Cardiac muscle cell (in vitro differentiated cells and primary cell): ENCODE results near the gene CENPVL3. TPM values are rescaled to one million over a fixed set of nuclear protein-coding genes. Genes with fewer than 3 reads are reported as not detected.

Experiments used
- DNase-seq, 2 donors: peaks; one replicate each; pipeline versions ENCODE4 v3.0.0 to v3.0.0-alpha.2; 2010 to 2017; ENCODE audit warnings: low read depth in 1 of 2, low spot score in 1 of 2
- H3K27ac ChIP-seq: fragments of 200-600 bp; sonication (generic); 2 replicates; pipeline ENCODE4 v1.5.1; 2016
- H3K27me3 ChIP-seq: fragments of 200-600 bp; sonication (generic); 2 replicates; pipeline ENCODE4 v1.6.0; 2016; ENCODE audit warnings: control low read depth
- H3K36me3 ChIP-seq: fragments of 200-600 bp; sonication (generic); 2 replicates; pipeline ENCODE4 v1.5.1; 2016; ENCODE audit warnings: control low read depth
- H3K4me1 ChIP-seq: fragments of 200-600 bp; sonication (generic); 2 replicates; pipeline ENCODE4 v1.8.1; 2017; ENCODE audit warnings: low read depth, mild to moderate bottlenecking, mixed run types
- H3K4me3 ChIP-seq: fragments of 200-600 bp; sonication (generic); 2 replicates; pipeline ENCODE4 v1.5.1; 2016; ENCODE audit warnings: mild to moderate bottlenecking
- H3K9me3 ChIP-seq: fragments of 200-600 bp; sonication (generic); 2 replicates; pipeline ENCODE4 v1.5.1; 2017; ENCODE audit warnings: low read depth, mild to moderate bottlenecking, control low read depth
- CTCF ChIP-seq: IDR thresholded peaks from 2 replicates; pipeline ENCODE4 v1.5.1; 2012; ENCODE audit warnings: low read depth, mild to moderate bottlenecking, low read length
- polyA plus RNA-seq: library from polyadenylated mRNA; unstranded; fragments of >200 nt; fragmentation: Nextera tagmentation; extraction: Ambion mirVana; gene quantifications from 2 replicates; pipeline ENCODE4 v1.2.1, GENCODE V29; 2016
- total RNA-seq: library from RNA; depleted of rRNA; stranded (reverse); fragments of >200 nt; gene quantifications from 2 replicates; pipeline ENCODE4 v1.2.3, GENCODE V29; 2016

The CENPVL3 gene
- total and polyA plus RNA-seq, 2 experiments from 2014 or later = 4.9 to 11.4 TPM

DNA sequence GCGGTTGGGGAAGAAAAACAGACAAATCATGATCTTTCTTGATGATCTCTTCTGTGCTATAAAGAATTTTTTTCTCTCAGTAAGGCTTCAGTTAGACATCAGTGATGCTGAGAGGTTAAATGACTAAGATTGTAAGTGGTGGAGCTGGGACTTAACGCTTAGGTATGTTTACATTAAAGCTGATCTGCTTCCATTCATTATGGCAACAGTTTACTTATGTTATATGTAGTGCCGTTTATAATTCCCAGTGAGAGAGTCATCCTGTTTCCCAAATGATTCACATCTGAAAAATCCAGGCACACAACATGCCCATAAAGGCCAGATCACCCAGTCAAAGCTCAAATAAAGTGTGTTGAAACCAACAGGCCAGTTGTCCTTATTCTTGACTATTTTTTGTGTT is 50.1 kb downstream of the CENPVL3 start:
- no peaks in the 10 kb centered on the region for H3K27me3 ChIP-seq
- H3K9me3 ChIP-seq = no peaks in the 10 kb centered on the region
- peak in 1 of 2 donors; percentile 0 for DNase-seq
- no peak overlapping the region for H3K27ac ChIP-seq
- no peaks in the 10 kb centered on the region for H3K4me1 ChIP-seq
- H3K36me3 ChIP-seq = no peaks in the 10 kb centered on the region
- no peak overlapping the region for H3K4me3 ChIP-seq
- no peak for TF ChIP-seq CTCF

Other genes with a start within 250 kb of the CENPVL3 start
- 10.8 and 19.4 TPM in 2 replicates for gene NUDT11, start 122.3 kb downstream of the CENPVL3 start, total RNA-seq
- 17.6 and 23.8 TPM in 2 replicates for gene NUDT11, start 122.3 kb downstream of the CENPVL3 start, polyA plus RNA-seq
- gene CENPVL2, start 63.9 kb upstream of the CENPVL3 start, total RNA-seq = 1.4 TPM in 2 replicates
- 1.2 and 1.6 TPM in 2 replicates for gene CENPVL2, start 63.9 kb upstream of the CENPVL3 start, polyA plus RNA-seq
- gene CENPVL1, start 91.6 kb upstream of the CENPVL3 start, total RNA-seq = 1.4 TPM in 2 replicates
- 1.2 and 1.6 TPM in 2 replicates for gene CENPVL1, start 91.6 kb upstream of the CENPVL3 start, polyA plus RNA-seq
- gene GSPT2, start 124.5 kb upstream of the CENPVL3 start, total RNA-seq = 11.1 and 14.1 TPM in 2 replicates
- gene GSPT2, start 124.5 kb upstream of the CENPVL3 start, polyA plus RNA-seq = 12.1 and 18.7 TPM in 2 replicates